Endothelial cell of umbilical vein (primary cell): ENCODE data around the gene TUFT1. TPM values are rescaled to one million over a fixed set of nuclear protein-coding genes. Genes with fewer than 3 reads are reported as not detected.
A peak's percentile ranks its signal among the peaks of the same experiment; 100 is the strongest.

Experiments
- BruUV-seq: library from RNA; stranded (reverse); fragments of 400-500 nt; replicated peaks from 2 replicates; lab custom pipeline; 2021; lab: Mats Ljungman, UMichigan
- CTCF ChIA-PET: fragments of 300-600, 350-600 bp; sonication (Branson Sonifier 250); formaldehyde crosslinking; loops from one replicate; lab custom pipeline; 2021; ENCODE audit warnings: antibody characterized with exemption, inconsistent platforms; lab: Charles Lee
- POLR2A ChIA-PET: fragments of 300-600, 350-600 bp; sonication (Branson Sonifier 250); formaldehyde crosslinking; loops from one replicate; lab custom pipeline; 2021; ENCODE audit warnings: antibody characterized with exemption, inconsistent platforms; lab: Charles Lee
- DNase-seq: peaks from one replicate; pipeline ENCODE4 v3.0.0-alpha.2; 2011; ENCODE audit warnings: low read depth, low spot score
- FAIRE-seq: peaks from 2 replicates; lab custom pipeline; 2011; peaks lifted over from hg19 to GRCh38; lab: Jason Lieb, UNC
- H2AFZ ChIP-seq: 2 replicates; pipeline ENCODE4 v1.6.0; 2012; ENCODE audit warnings: low read depth, low read length, control low read depth, inconsistent platforms
- H3K27ac ChIP-seq: 2 replicates; pipeline ENCODE4 v1.5.1; 2011; ENCODE audit warnings: low read depth, mild to moderate bottlenecking, control low read depth, low read length, moderate library complexity; ENCODE audit not compliant: insufficient read depth
- H3K27me3 ChIP-seq, 2 experiments: 2 replicates each; pipeline versions ENCODE4 v1.6.0 to v1.6.1; 2011; ENCODE audit warnings: low read length in 2 of 2, mixed read lengths in 1 of 2; ENCODE audit not compliant: control insufficient read depth in 2 of 2, insufficient read depth in 2 of 2
- H3K36me3 ChIP-seq, 2 experiments: 2 replicates in 1 of 2; 3 replicates in 1 of 2; pipeline ENCODE4 v1.5.1; 2011; ENCODE audit warnings: low read length in 2 of 2, mild to moderate bottlenecking in 1 of 2, moderate library complexity in 1 of 2; ENCODE audit not compliant: control insufficient read depth in 2 of 2, insufficient read depth in 2 of 2; ENCODE audit errors: extremely low read depth in 1 of 2
- H3K4me1 ChIP-seq: 3 replicates; pipeline ENCODE4 v1.5.1; 2011; ENCODE audit warnings: mild to moderate bottlenecking, low read length; ENCODE audit not compliant: control insufficient read depth, insufficient read depth; ENCODE audit errors: extremely low read depth
- H3K4me2 ChIP-seq: 2 replicates; pipeline ENCODE4 v1.6.1; 2011; ENCODE audit warnings: low read length, control low read depth, mixed read lengths; ENCODE audit not compliant: insufficient read depth
- H3K4me3 ChIP-seq, 3 experiments: fragments of 200-600 bp in 1 of 3; sonication (generic), shearing (Covaris generic) in 1 of 3; replicated peaks in 1 of 3; 2 replicates each; pipeline ENCODE4 v1.5.1; 2011 to 2016; ENCODE audit warnings: control low read depth in 3 of 3, low read length in 3 of 3, mild to moderate bottlenecking in 2 of 3, inconsistent platforms in 1 of 3, low read depth in 1 of 3, moderate library complexity in 1 of 3; ENCODE audit not compliant: insufficient read depth in 1 of 3
- H3K79me2 ChIP-seq: 2 replicates; pipeline ENCODE4 v1.6.0; 2012; ENCODE audit warnings: low read length, inconsistent platforms; ENCODE audit not compliant: control insufficient read depth, insufficient read depth
- H3K9ac ChIP-seq: replicated peaks from 2 replicates; pipeline ENCODE3; 2011; ENCODE audit warnings: low read length, control low read depth; ENCODE audit not compliant: insufficient read depth; ENCODE audit errors: extremely low read depth
- H3K9me1 ChIP-seq: replicated peaks from 3 replicates; pipeline ENCODE4 v1.6.0; 2011; ENCODE audit warnings: mild to moderate bottlenecking, low read length; ENCODE audit not compliant: control insufficient read depth, insufficient read depth; ENCODE audit errors: extremely low read depth
- H3K9me3 ChIP-seq: replicated peaks from 2 replicates; pipeline ENCODE4 v1.5.1; 2012; ENCODE audit warnings: low read length, inconsistent platforms; ENCODE audit not compliant: control insufficient read depth, insufficient read depth
- H4K20me1 ChIP-seq: replicated peaks from 2 replicates; pipeline ENCODE3; 2011; ENCODE audit warnings: mild to moderate bottlenecking, low read length; ENCODE audit not compliant: control insufficient read depth, insufficient read depth; ENCODE audit errors: extremely low read depth
- CTCF ChIP-seq, 2 donors: IDR thresholded peaks; 1 replicate in 1 of 2; 2 replicates in 1 of 2; pipeline ENCODE4 v1.5.1; 2011; ENCODE audit warnings: low read length in 2 of 2, mild to moderate bottlenecking in 2 of 2, moderate library complexity in 2 of 2, control low read depth in 1 of 2, inconsistent platforms in 1 of 2, low read depth in 1 of 2; ENCODE audit not compliant: insufficient read depth in 1 of 2; ENCODE audit errors: extremely low read depth in 1 of 2
- EZH2 ChIP-seq: IDR thresholded peaks from 2 replicates; pipeline ENCODE4 v1.6.1; 2012; ENCODE audit warnings: borderline replicate concordance, low read depth, mild to moderate bottlenecking, moderate library complexity, low read length, inconsistent platforms; ENCODE audit not compliant: severe bottlenecking
- FOS ChIP-seq: IDR thresholded peaks from 2 replicates; pipeline ENCODE4 v1.6.1; 2011; ENCODE audit warnings: mild to moderate bottlenecking, low read length, moderate library complexity, borderline replicate concordance; ENCODE audit not compliant: insufficient read depth
- JUN ChIP-seq: IDR thresholded peaks from 2 replicates; pipeline ENCODE4 v1.6.1; 2011; ENCODE audit warnings: borderline replicate concordance, low read depth; ENCODE audit not compliant: insufficient read length, insufficient read depth
- MAX ChIP-seq: IDR thresholded peaks from 2 replicates; pipeline ENCODE4 v1.6.1; 2011; ENCODE audit not compliant: insufficient read depth, insufficient read length
- MYC ChIP-seq: IDR thresholded peaks from one replicate; pipeline ENCODE4 v1.6.1; 2011; ENCODE audit warnings: mild to moderate bottlenecking, low read depth, low read length
- POLR2A ChIP-seq: IDR thresholded peaks from 2 replicates; pipeline ENCODE4 v1.6.1; 2012; ENCODE audit warnings: low read depth, mild to moderate bottlenecking, control low read depth, low read length
- POLR2AphosphoS5 ChIP-seq: IDR thresholded peaks from 2 replicates; pipeline ENCODE4 v1.6.1; 2012; ENCODE audit warnings: low read depth, mild to moderate bottlenecking, control low read depth, low read length, moderate library complexity; ENCODE audit not compliant: insufficient read depth
- dilution Hi-C: fragments of 300-500 bp; cut with MboI; formaldehyde crosslinking; loops from one replicate; pipeline ENCODE4 v1.15.0; 2019; ENCODE audit warnings: low sequenced_read_pairs; ENCODE audit not compliant: extremely low pct_ligation_motif_present
- intact Hi-C: fragments of 100-400 bp; cut with micrococcal nuclease; formaldehyde crosslinking; loops from one replicate; pipeline ENCODE4 v1.10.0; 2022
- polyA plus RNA-seq, 4 experiments: library from polyadenylated mRNA; depleted of rRNA in 3 of 4; stranded (reverse) in 3 of 4; unstranded in 1 of 4; fragments of >200 nt; gene quantifications; 2 replicates each; pipeline versions ENCODE4 v1.2.1 to v1.2.3, GENCODE V29; 2011 to 2012; ENCODE audit warnings: missing spikeins in 1 of 4
- total RNA-seq: library from RNA; stranded (reverse); gene quantifications from 2 replicates; pipeline ENCODE4 v1.2.3, GENCODE V29; 2021

TUFT1 gene
- total and polyA plus RNA-seq, 2 donors (not counting 3 experiments of a cell fraction or from before 2014, with no cell fraction given) = 4.3 to 5.1 TPM

GRCh38 chr1:151534662-151535278 lies 5.3 kb upstream of the TUFT1 start:
- Histone ChIP-seq H3K4me3 (no peak overlapping the region), H3K4me1 (peaks cover 3% of the 10 kb centered on the region), H3K36me3 (no peaks in the 10 kb centered on the region), H3K4me2 (no peak overlapping the region), H3K9me3 (no peaks in the 10 kb centered on the region), H3K27ac (no peak overlapping the region), H4K20me1 (no peaks in the 10 kb centered on the region), H3K79me2 (no peaks in the 10 kb centered on the region), H3K27me3 (no peaks in the 10 kb centered on the region), H3K9me1 (no peaks in the 10 kb centered on the region), H2AFZ (peak overlapping the region; percentile 54), H3K9ac (no peak overlapping the region)
- dilution Hi-C loops (no loop called here), intact Hi-C loops (loop anchor here (1.0 to 10.0 kb wide), 3 partner anchors 201 to 480 kb away; no protein-coding TSS in a partner anchor)
- DNase-seq (peak; percentile 62), FAIRE-seq (peak; percentile 88)
- POLR2A ChIA-PET = no interaction called here
- CTCF ChIA-PET = interaction anchor here (0.6 to 2.0 kb wide), 14 partner anchors 11 to 302 kb away, joined by 3 to 20 read pairs (median 4); no protein-coding TSS in a partner anchor
- TF ChIP-seq POLR2AphosphoS5 (no peak), FOS (no peak), MYC (no peak), POLR2A (no peak), EZH2 (no peak), JUN (no peak), MAX (no peak), CTCF (IDR thresholded peaks at IDR 0.05; ENCODE audit: extremely low read depth in 1 of 2, insufficient read depth in 1 of 2, low read depth in 1 of 2, low read length in 2 of 2) (peak; percentile 92 to 95)
- no TSS peak for BruUV-seq
